GM19455 (cell line): Measurements from ENCODE around the gene PTPN11.
"Not testable (repeated sequence)": the region's sequence is repeated elsewhere in the genome, so short reads cannot be mapped to it uniquely, and the experiment has no call there.

Source experiments
- ATAC-seq: cut with Tn5 transposase; IDR thresholded peaks from one replicate; pipeline ENCODE4 v1.9.1; 2021; ENCODE audit not compliant: unreplicated experiment

Gene PTPN11

DNA sequence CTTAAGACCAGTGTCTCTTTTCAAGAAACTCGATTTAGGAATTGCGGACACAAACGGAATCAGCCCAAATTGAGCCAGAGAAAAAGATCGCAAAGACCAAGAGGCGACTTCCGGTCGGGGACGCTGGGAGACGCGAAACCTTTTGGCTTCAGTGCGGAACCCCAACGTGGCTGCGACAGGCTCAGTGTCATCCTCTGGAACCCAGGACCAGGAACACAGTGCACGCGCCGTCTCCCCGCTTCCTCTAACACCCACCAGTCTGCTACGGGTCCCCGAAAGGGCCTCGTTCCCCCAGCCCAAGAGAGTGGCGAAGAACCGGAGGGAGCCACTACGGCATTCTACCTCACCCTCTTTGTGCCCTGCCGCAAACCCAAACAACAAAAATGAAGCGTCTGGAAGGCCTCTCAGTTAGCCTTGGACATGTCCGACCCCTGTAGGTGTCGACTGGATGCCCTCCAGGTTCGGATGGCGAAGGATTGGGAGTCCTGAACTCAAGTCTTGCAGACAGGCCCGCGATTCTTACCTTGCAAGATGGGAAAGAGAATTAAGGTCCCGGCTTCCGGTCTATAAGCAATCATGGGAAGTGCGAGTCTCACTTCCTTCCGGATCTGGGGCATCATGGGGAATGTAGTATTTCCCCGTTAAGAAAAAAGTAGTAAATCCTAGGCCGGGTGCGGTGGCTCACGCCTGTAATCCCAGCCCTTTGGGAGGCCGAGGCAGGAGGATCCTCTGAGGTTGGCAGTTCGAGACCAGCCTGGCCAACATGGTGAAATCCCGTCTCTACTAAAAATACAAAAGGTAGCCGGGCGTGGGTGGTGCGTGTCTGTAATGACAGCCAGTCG is 9.5 kb upstream of the PTPN11 start, which contains the start of gene RPL6:
Gene RPL6 (minus strand): TSS at position 542 of the 842 bp plus-strand sequence. CDS start 949 bp downstream, outside the sequence.
- peak; percentile 90 for ATAC-seq

DNA sequence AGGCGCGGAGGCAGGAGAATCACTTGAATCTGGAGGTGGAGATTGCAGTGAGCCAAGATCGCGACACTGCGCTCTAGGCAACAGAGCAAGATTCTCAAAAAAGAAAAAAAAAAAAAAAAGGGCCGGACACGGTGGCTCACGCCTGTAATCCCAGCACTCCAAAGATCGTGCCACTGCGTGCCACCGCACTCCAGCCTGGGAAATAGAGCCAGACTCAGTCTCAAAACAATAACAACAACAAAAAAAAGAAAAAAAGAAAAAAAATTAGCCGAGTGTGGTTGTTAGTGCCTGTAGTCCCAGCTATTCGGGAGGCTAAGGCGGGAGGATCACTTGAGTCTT is 8.9 kb upstream of the PTPN11 start:
- no peak for ATAC-seq

DNA sequence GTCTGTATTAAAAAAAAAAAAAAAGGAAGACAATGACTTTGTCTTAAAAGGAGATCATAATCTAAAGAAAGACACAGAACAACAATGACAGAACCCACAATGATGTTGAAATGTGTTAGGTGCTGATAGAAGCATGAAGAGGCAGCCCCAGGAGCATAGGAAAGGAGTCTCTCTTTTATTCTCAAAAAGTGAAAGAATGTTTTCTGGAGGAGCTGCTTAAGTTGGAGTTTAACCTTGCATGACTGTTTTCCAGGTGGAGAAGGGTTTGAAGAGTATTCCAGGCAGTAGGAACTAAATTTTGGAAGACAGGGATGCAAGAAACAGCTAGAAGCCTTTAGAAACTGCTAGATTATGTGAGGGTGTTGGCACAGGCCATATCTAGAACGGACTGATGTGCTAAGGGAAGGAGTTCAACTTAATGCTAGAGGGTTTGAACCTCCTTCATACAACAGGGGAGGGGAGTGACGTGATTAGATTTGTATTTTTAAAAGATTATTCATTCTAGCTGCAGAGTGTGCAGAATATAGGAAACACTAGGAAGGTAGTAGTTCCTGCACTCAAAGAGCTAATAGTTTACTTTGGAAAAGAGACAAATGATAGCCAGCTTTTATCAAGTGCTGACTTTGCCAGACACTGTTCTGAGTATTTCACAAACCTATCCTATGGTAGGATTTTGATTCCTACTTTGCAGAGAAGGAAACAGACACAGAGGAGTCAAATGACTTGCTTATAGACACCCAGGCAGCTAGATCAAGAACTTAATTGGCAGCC is 4.7 kb upstream of the PTPN11 start:
- ATAC-seq = no peak

- ATAC-seq = not testable (repeated sequence)
Measured at GRCh38 chr12:112415457-112415856, 3.3 kb upstream of the PTPN11 start.

GRCh38 chr12:112418273-112418607 is 507 bp upstream of the PTPN11 start:
- no peak for ATAC-seq

GRCh38 chr12:112419297-112420133 is 768 bp downstream of the PTPN11 start:
- peak; percentile 43 for ATAC-seq

DNA sequence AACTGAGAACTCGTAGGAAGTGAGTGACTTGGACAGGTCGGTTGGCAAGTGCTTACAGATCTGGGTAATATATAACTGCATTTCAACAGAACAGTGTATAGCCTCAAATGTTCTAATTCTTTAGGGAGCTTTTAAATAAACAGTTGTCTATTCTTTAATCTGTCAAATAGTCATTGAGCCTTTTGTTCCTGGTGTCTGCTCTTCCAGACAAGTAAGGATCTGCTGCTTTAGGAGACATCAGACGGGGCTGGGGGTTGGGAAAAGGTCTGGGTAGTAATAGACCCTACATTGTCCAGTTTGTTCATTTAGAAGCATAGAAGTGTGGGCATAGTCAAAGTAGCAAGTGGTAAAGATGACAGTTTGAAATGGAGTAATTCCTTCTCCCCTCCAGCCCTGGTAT is 2.0 kb downstream of the PTPN11 start:
- ATAC-seq = no peak

DNA sequence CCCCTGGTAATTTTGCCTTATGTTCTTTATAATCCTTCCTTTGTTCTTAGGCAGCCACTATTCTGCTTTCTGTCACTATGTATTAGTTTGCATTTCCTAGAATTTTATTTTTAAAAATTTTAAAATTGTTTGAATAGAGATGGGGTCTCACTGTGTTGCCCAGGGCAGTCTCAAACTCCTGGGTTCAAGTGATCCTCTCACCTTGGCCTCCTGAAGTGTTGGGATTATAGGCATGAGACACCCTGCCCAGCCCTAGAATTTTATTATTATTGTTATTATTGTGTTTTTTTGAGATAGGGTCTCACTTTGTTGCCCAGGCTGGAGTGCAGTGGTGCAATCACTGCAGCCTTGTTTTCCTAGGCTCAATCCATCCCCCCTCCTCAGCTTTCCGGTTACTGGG is 2.6 kb downstream of the PTPN11 start:
- no peak for ATAC-seq

- no peak for ATAC-seq
Measured at GRCh38 chr12:112422531-112422930, 3.8 kb downstream of the PTPN11 start.

- no peak for ATAC-seq
Measured at GRCh38 chr12:112424126-112424525, 5.4 kb downstream of the PTPN11 start.

GRCh38 chr12:112425582-112426382 is 7.0 kb downstream of the PTPN11 start:
- ATAC-seq = no peak

DNA sequence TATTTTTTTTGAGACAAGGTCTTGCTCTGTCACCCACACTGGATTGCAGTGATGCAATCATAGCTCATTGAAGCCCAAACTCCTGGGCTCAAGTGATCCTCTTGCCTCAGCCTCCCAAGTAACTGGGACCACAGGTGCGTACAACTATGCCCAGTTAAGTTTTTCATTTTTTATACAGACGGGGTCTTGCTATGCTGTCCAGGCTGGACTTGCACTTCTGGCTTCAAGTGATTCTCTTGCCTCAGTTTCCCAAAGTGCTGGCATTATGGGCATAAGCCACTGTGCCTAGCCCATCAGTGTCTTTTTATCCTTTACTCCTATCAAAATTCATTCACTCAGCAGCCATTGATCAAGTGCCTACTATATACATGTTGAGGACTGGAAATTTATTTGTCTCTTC is 9.0 kb downstream of the PTPN11 start:
- no peak for ATAC-seq

GRCh38 chr12:112430929-112431328 is 12.2 kb downstream of the PTPN11 start:
- no peak for ATAC-seq

DNA sequence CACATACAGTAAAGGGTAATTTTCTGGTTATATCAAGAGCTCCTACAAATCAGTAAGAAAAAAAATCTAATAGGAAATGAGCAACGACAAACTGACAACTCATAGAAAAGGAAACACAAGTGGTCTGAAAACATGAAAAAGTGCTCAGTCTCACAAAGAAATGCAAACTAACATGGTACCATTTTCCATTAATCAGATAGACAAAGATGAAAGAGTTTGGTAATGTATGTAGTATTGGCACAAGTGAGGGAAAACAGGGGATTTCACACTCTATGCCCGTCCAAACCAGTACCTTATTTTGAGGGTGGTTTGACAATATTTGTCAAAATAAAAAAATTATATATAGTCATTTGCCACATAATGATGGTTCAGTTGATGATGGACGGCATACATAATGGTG is 13.2 kb downstream of the PTPN11 start:
- no peak for ATAC-seq

DNA sequence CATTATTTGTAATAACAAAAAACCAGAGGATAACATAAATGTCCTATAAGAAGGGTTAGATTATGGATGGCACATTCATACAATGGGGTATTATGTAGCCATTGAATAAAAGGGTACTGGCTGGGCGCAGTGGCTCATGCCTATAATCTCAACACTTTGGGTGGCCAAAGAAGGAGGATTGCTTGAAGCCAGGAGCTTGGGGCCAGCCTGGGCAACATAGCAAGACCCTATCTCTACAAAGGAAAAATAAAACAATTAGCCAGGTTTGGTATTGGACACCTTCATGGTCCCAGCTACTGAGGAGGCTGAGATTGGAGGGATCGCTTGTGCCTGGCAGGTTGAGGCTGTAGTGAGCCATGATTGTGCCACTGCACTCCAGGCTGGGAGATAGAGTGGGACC is 14.8 kb downstream of the PTPN11 start:
- ATAC-seq = no peak

- ATAC-seq = not testable (repeated sequence)
Measured at GRCh38 chr12:112438645-112439044, 19.9 kb downstream of the PTPN11 start.

DNA sequence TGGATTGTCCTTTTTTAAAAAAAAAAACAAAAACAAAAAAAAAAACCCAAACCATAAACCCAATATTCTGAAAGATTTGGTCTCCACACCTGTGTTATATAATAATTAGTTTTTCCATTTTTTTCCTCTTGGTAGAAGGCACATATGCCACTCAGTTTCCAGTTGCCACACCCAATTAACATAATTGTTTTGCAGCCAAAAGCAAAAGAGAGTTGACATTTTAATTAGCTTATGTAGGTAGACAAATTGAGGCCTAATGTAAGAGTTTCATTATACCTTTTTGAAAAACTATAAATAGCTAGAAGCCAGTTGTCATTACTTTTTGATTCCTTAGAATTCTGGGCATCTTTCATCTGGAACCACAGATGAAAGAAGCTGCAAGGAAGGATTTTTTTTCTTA is 21.0 kb downstream of the PTPN11 start:
- ATAC-seq = no peak

- ATAC-seq = not testable (repeated sequence)
Measured at GRCh38 chr12:112440653-112441052, 21.9 kb downstream of the PTPN11 start.

- no peak for ATAC-seq
Measured at GRCh38 chr12:112443916-112444315, 25.2 kb downstream of the PTPN11 start.

GRCh38 chr12:112446008-112446725 is 27.4 kb downstream of the PTPN11 start:
- ATAC-seq = no peak
